GM18907 (cell line): ENCODE results near the gene MSI2.

Experiments used
- ATAC-seq: cut with Tn5 transposase; IDR thresholded peaks from one replicate; pipeline ENCODE4 v1.9.1; 2021; ENCODE audit warnings: mild to moderate bottlenecking, moderate library complexity; ENCODE audit not compliant: unreplicated experiment

MSI2 gene

GRCh38 chr17:57548421-57549410 lies 292.4 kb downstream of the MSI2 start:
- ATAC-seq: no peak

GRCh38 chr17:57549468-57549867 lies 293.1 kb downstream of the MSI2 start:
- no peak for ATAC-seq

DNA sequence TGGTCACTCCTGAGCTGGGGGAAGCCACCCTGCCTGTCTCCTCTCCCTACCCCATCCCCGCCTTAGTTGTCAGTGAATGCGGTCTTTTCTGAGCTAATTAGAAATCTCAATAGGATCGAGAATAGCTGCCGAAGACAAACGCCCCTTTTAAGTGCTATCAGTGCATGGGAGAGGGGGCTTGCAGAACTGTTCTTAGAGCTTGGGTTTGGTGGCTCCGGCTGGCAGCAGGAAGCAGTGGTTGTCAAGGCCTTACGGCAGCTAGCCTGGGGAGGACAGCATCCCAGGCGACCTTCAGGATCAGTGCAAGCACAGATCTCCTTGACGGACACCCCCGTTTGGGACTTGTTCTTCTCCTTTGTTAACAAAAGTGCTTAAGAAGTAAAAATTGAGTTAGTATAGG lies 293.7 kb downstream of the MSI2 start:
- ATAC-seq: no peak

GRCh38 chr17:57550668-57551315 lies 294.5 kb downstream of the MSI2 start:
- ATAC-seq: no peak

DNA sequence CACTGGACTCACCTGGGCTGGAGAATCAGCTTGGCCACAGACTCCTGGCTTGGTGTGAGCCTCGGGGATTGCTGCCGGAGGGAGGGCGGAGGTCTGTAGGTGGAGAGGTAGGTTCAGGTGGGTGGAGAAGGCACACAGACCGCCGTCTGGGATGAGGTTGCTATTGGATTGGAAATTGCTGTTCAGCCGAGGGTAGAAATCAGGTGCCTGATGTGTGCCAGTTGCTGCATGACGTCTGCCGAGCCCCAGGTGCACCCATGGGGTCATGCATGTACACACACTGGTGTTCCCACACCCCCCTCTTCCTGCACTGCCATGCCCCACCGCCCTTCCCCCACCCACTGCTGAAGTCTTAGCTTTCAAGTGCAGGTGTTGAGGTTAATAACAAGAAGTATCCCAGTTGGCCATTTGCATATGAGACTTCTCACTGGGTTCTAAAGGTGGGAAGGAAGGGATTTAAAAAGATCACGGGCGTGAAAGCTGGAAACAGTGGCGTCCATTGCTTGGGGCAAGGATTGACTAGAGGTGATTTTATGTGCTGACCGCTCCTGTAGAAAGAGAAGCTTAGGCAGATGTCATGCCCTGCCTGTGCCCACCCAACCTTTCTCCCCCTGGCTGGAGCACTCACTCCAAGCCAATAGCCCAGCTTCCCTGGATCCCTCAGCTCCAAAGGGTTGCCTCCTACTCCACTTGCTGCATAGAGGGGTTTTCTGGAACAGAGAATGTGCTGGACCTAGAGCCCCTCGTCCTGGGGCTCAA lies 295.2 kb downstream of the MSI2 start:
- ATAC-seq: peak; percentile 65

DNA sequence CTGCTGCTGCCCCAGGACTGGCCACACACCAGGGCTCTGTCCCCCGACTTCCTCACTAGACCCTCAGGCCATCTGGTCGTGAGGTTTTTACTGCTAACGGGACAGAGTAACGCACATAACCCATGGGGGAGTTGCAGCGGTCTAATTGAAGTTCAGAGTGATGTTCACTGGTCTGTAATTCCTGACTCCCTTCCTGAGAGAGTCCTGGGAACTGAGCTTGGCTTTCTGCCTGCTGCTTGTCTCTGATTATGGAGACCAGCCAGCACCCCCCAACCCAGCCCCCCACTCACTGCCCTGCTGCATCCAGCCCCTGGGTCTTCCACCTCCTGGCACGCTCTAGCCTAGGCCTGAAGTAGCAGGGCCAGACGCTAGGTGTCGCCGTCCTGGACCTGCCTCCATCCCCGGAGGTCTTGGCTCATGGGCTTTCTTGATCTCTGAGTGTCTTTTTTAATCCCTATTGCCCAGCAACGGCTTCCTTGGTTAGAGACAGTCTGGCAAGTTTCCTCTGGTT lies 295.8 kb downstream of the MSI2 start:
- ATAC-seq: peak; percentile 45

GRCh38 chr17:57553526-57553925 lies 297.2 kb downstream of the MSI2 start:
- ATAC-seq: no peak

DNA sequence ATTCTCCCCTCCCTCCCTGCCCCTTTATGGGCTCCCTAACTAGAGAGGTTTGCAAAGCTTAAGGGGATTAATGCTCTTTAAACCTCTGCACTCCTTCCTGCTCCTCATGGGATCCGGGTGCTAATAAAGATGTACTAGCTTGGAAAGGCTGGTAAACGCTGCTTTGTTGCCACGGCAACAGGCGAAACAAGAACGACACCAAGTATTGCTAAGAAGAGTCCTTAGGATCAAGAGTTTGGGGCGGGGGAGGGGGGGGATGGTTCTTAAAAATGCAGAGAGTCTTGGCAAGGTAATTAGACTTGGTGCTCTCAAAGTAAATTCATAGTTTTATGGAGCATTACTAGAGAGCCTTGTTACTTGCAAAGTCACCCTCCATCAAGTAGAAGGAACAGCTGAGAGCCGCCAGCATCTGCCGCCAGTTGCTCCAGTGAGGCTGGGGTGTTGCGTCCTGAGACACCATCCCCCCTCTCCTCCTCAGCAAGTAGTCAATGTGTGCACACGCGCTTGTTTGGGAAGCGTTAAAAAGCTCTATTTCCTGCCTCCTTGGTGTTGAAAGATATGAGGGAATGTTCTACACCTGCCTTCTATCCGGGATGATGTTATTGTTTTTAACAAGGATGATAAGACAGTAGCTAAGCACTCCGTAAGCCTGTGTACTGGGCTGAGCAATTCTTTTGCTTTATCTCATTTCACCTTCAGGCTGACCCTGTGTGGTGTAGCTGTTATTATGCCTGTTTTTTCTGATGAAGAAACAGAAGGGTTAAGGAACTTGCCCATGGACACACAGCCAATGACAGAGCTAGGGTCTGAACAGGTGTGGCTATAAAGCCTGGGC lies 297.9 kb downstream of the MSI2 start:
- no peak for ATAC-seq

- no peak for ATAC-seq
These were observed 298.7 kb downstream of the MSI2 start for GRCh38 chr17:57554826-57555635.

- no peak for ATAC-seq
These were observed 299.4 kb downstream of the MSI2 start for GRCh38 chr17:57555636-57556175.

DNA sequence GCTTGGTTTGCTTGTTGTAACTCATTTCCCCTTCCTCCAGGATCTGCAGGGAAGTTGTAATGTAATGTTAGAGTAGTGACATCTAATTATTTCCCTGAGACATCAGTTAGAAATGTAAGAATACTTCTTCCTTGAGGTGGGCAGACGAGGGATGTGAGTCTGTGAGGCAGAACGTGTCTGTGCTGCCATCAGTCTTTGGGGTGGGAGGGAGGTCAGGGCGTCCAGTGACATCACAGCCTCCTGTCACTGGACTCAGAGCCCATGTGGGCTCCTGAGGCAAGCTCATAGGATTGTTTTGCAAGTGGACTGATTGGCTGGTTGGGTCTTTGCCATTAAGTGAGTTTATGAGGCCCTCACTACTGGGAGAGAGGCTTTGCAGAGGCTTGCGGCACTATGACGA lies 300.0 kb downstream of the MSI2 start:
- ATAC-seq: no peak

GRCh38 chr17:57556977-57557376 lies 300.7 kb downstream of the MSI2 start:
- no peak for ATAC-seq

GRCh38 chr17:57557416-57557815 lies 301.1 kb downstream of the MSI2 start:
- no peak for ATAC-seq

DNA sequence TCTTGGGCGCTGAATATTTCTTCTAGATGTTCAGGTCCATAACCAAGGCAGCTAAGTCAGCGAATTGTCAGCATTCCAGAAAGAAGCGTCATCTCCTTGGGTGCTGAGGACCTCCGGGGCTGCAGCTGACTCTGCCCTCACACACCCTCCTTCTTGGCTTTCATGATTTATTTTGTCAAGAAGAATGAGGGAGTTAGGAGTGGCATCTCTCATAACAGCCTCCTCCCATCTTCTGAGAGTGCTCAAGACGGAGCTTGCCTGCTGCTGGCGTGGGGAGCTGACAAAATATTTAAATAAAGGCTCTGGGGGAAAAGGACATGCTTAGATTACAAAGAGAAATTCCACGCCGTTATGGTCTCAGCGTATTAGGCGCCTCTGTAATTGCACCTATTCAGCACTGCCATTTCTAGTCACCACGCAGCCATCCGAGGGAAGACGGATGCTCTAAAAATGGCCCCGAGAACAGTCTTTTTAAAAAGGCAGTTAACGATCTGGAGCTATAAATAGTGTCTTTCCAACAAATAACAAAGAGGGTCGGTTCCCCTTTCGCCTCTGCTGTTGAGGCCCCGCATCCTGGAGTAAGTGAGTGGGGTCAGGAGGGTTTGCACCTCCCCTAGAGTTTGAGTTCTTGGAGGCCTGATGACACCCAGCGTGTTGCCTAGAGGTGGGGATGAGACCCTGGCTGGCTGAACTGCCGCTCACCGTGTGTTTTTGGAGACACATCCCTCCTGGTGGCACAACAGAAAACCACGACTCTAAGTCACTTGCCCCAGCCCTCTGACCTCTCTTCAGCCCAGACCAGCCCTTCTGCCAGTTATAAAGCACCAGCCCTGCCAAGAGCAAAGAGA lies 301.7 kb downstream of the MSI2 start:
- ATAC-seq: no peak

GRCh38 chr17:57559226-57559625 lies 302.9 kb downstream of the MSI2 start:
- no peak for ATAC-seq

- no peak for ATAC-seq
These were observed 303.5 kb downstream of the MSI2 start for GRCh38 chr17:57559634-57560318.

GRCh38 chr17:57560319-57560705 lies 304.0 kb downstream of the MSI2 start:
- ATAC-seq: no peak
